ENCODE data around the gene TTC6.

Gene TTC6

GRCh38 chr14:37625597-37626595, 30.5 kb downstream of the TTC6 start:
- DNase-seq (ENCODE audit: low spot score): no peak

- no peak for DNase-seq (ENCODE audit: low spot score)
Observed at GRCh38 chr14:37637341-37637740, 41.9 kb downstream of the TTC6 start.

- no peak for DNase-seq (ENCODE audit: low spot score)
Observed at GRCh38 chr14:37638599-37638998, 43.2 kb downstream of the TTC6 start.

GRCh38 chr14:37641117-37641516, 45.7 kb downstream of the TTC6 start:
- DNase-seq (ENCODE audit: low spot score): no peak

GRCh38 chr14:37642125-37642524, 46.7 kb downstream of the TTC6 start:
- DNase-seq (ENCODE audit: low spot score): no peak

GRCh38 chr14:37643701-37644100, 48.3 kb downstream of the TTC6 start:
- DNase-seq (ENCODE audit: low spot score): no peak
